HG03460 (cell line): ENCODE results near the gene HSD11B2.

Experiments used
- ATAC-seq: cut with Tn5 transposase; IDR thresholded peaks from one replicate; pipeline ENCODE4 v1.9.1; 2021; ENCODE audit not compliant: unreplicated experiment

HSD11B2 gene

GRCh38 chr16:67431775-67432505, 1.0 kb downstream of the HSD11B2 start:
- no peak for ATAC-seq

GRCh38 chr16:67432506-67432890, 1.6 kb downstream of the HSD11B2 start:
- no peak for ATAC-seq

GRCh38 chr16:67433131-67433719, 2.3 kb downstream of the HSD11B2 start:
- ATAC-seq = no peak

- no peak for ATAC-seq
These were observed 4.8 kb downstream of the HSD11B2 start for GRCh38 chr16:67435758-67436164.

- no peak for ATAC-seq
These were observed 5.8 kb downstream of the HSD11B2 start for GRCh38 chr16:67436640-67437193.

GRCh38 chr16:67437513-67437912, 6.6 kb downstream of the HSD11B2 start:
- ATAC-seq = no peak

- no peak for ATAC-seq
These were observed 7.3 kb downstream of the HSD11B2 start for GRCh38 chr16:67438098-67438791.

- ATAC-seq = no peak
These were observed 8.0 kb downstream of the HSD11B2 start for GRCh38 chr16:67438824-67439393.

- no peak for ATAC-seq
These were observed 10.4 kb downstream of the HSD11B2 start for GRCh38 chr16:67441271-67441753.

- ATAC-seq = no peak
These were observed 11.0 kb downstream of the HSD11B2 start for GRCh38 chr16:67441907-67442306.

GRCh38 chr16:67442581-67443255, 11.8 kb downstream of the HSD11B2 start:
- ATAC-seq = no peak

- ATAC-seq = no peak
These were observed 12.3 kb downstream of the HSD11B2 start for GRCh38 chr16:67443265-67443664.

- no peak for ATAC-seq
These were observed 13.6 kb downstream of the HSD11B2 start for GRCh38 chr16:67444259-67445125.

GRCh38 chr16:67445126-67445426, 14.2 kb downstream of the HSD11B2 start:
- ATAC-seq = no peak

- no peak for ATAC-seq
These were observed 14.6 kb downstream of the HSD11B2 start for GRCh38 chr16:67445441-67445912.

- no peak for ATAC-seq
These were observed 15.3 kb downstream of the HSD11B2 start for GRCh38 chr16:67445913-67446907.

- ATAC-seq = no peak
These were observed 16.1 kb downstream of the HSD11B2 start for GRCh38 chr16:67446968-67447507.

- no peak for ATAC-seq
These were observed 16.7 kb downstream of the HSD11B2 start for GRCh38 chr16:67447508-67448076.
